Endothelial cell of umbilical vein (primary cell): ENCODE measurements around the gene ARSH.

ENCODE experiments used
- CTCF ChIP-seq, 2 donors: IDR thresholded peaks; 1 replicate in 1 of 2; 2 replicates in 1 of 2; pipeline ENCODE4 v1.5.1; 2011; ENCODE audit warnings: low read length in 2 of 2, mild to moderate bottlenecking in 2 of 2, moderate library complexity in 2 of 2, control low read depth in 1 of 2, inconsistent platforms in 1 of 2, low read depth in 1 of 2; ENCODE audit not compliant: insufficient read depth in 1 of 2; ENCODE audit errors: extremely low read depth in 1 of 2
- EZH2 ChIP-seq: IDR thresholded peaks from 2 replicates; pipeline ENCODE4 v1.6.1; 2012; ENCODE audit warnings: borderline replicate concordance, low read depth, mild to moderate bottlenecking, moderate library complexity, low read length, inconsistent platforms; ENCODE audit not compliant: severe bottlenecking
- JUN ChIP-seq: IDR thresholded peaks from 2 replicates; pipeline ENCODE4 v1.6.1; 2011; ENCODE audit warnings: borderline replicate concordance, low read depth; ENCODE audit not compliant: insufficient read length, insufficient read depth
- MAX ChIP-seq: IDR thresholded peaks from 2 replicates; pipeline ENCODE4 v1.6.1; 2011; ENCODE audit not compliant: insufficient read depth, insufficient read length
- POLR2A ChIP-seq: IDR thresholded peaks from 2 replicates; pipeline ENCODE4 v1.6.1; 2012; ENCODE audit warnings: low read depth, mild to moderate bottlenecking, control low read depth, low read length
- POLR2AphosphoS5 ChIP-seq: IDR thresholded peaks from 2 replicates; pipeline ENCODE4 v1.6.1; 2012; ENCODE audit warnings: low read depth, mild to moderate bottlenecking, control low read depth, low read length, moderate library complexity; ENCODE audit not compliant: insufficient read depth

- TF ChIP-seq POLR2AphosphoS5 (no peak), EZH2 (no peak), CTCF (IDR thresholded peaks at IDR 0.05; ENCODE audit: extremely low read depth in 1 of 2, insufficient read depth in 1 of 2, low read depth in 1 of 2, low read length in 2 of 2) (no peak), POLR2A (no peak), MAX (no peak), JUN (no peak)
These were observed at the start of gene ARSH for GRCh38 chrX:3006495-3006894.
